PFSK-1 (cell line): ENCODE data around the gene RPUSD1.

Source experiments
- POLR2AphosphoS5 ChIP-seq: IDR thresholded peaks from 2 replicates; pipeline ENCODE4 v1.6.1; 2012; ENCODE audit warnings: low read depth, mild to moderate bottlenecking, control low read depth, low read length, moderate library complexity
- REST ChIP-seq, 2 experiments: IDR thresholded peaks; 2 replicates each; pipeline versions ENCODE4 v1.6.1 to v1.8.0; 2011 to 2012; ENCODE audit warnings: low read depth in 2 of 2, low read length in 2 of 2, control low read depth in 1 of 2, inconsistent platforms in 1 of 2, mild to moderate bottlenecking in 1 of 2, moderate library complexity in 1 of 2; ENCODE audit not compliant: insufficient read depth in 1 of 2
- SIN3A ChIP-seq: IDR thresholded peaks from 2 replicates; pipeline ENCODE4 v1.6.1; 2012; ENCODE audit warnings: mild to moderate bottlenecking, low read length, moderate library complexity, borderline replicate concordance; ENCODE audit not compliant: insufficient read depth

DNA sequence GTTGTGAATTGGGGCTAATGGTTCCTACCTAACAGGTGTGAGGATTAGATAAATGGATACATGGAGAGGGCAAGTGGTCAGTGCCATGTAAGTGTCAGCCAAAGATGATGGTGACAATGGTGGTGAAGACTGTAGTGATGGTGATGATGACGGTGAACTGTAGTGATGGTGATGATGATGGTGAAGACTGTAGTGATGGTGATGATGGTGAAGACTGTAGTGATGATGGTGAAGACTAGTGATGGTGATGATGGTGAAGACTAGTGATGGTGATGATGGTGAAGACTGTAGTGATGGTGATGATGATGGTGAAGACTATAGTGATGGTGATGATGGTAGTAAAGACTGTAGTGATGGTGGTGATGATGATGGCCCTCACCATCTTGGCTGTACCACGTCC, 30.4 kb upstream of the RPUSD1 start:
- TF ChIP-seq POLR2AphosphoS5 (no peak), REST (IDR thresholded peaks at IDR 0.05; ENCODE audit: insufficient read depth in 1 of 2, low read depth in 2 of 2, low read length in 2 of 2) (no peak), SIN3A (no peak)
